GM19239 (cell line): ENCODE measurements around the gene TBC1D23.
"Not testable (repeated sequence)": the region's sequence is repeated elsewhere in the genome, so short reads cannot be mapped to it uniquely, and the experiment has no call there.

Experiments used
- DNase-seq: peaks from one replicate; pipeline ENCODE4 v3.0.0; 2011; ENCODE audit warnings: low spot score; ENCODE audit not compliant: insufficient read length
- FAIRE-seq: peaks from 2 replicates; lab custom pipeline; 2011; peaks lifted over from hg19 to GRCh38; lab: Jason Lieb, UNC

Gene TBC1D23

GRCh38 chr3:100254168-100254777 lies 6.5 kb upstream of the TBC1D23 start:
- DNase-seq (peak; percentile 13), FAIRE-seq (peak; percentile 91)

- no peak for DNase-seq
- FAIRE-seq = no peak
These were observed 4.1 kb upstream of the TBC1D23 start for GRCh38 chr3:100256731-100257151.

GRCh38 chr3:100257586-100257985 lies 3.2 kb upstream of the TBC1D23 start:
- FAIRE-seq (peak; percentile 31), DNase-seq (no peak)

- no peak for DNase-seq
- FAIRE-seq = no peak
These were observed 609 bp upstream of the TBC1D23 start for GRCh38 chr3:100260081-100260684.

- peak; percentile 69 for FAIRE-seq
- DNase-seq = no peak
These were observed 702 bp downstream of the TBC1D23 start for GRCh38 chr3:100261485-100261903.

GRCh38 chr3:100262925-100263324 lies 2.1 kb downstream of the TBC1D23 start:
- not testable (repeated sequence) for FAIRE-seq, DNase-seq

GRCh38 chr3:100263583-100263982 lies 2.8 kb downstream of the TBC1D23 start:
- no peak for DNase-seq
- no peak for FAIRE-seq

- no peak for DNase-seq
- no peak for FAIRE-seq
These were observed 3.5 kb downstream of the TBC1D23 start for GRCh38 chr3:100264242-100264641.

- DNase-seq (no peak), FAIRE-seq (no peak)
These were observed 4.2 kb downstream of the TBC1D23 start for GRCh38 chr3:100265016-100265415.

- no peak for FAIRE-seq
These were observed 5.7 kb downstream of the TBC1D23 start for GRCh38 chr3:100266531-100266930.

GRCh38 chr3:100268156-100268555 lies 7.4 kb downstream of the TBC1D23 start:
- DNase-seq (no peak), FAIRE-seq (no peak)

More at GRCh38 chr3:100266531-100266930, 5.7 kb downstream of the TBC1D23 start:
- no peak for DNase-seq

- no peak for FAIRE-seq
- DNase-seq = no peak
These were observed 8.2 kb downstream of the TBC1D23 start for GRCh38 chr3:100269001-100269400.

- no peak for DNase-seq
- peak; percentile 62 for FAIRE-seq
These were observed 8.8 kb downstream of the TBC1D23 start for GRCh38 chr3:100269410-100270214.

- FAIRE-seq = no peak
These were observed 9.4 kb downstream of the TBC1D23 start for GRCh38 chr3:100270215-100270583.

GRCh38 chr3:100271522-100271921 lies 10.7 kb downstream of the TBC1D23 start:
- DNase-seq (no peak), FAIRE-seq (no peak)

More at GRCh38 chr3:100270215-100270583, 9.4 kb downstream of the TBC1D23 start:
- DNase-seq = no peak

GRCh38 chr3:100272797-100273611 lies 12.2 kb downstream of the TBC1D23 start:
- not testable (repeated sequence) for FAIRE-seq, DNase-seq

GRCh38 chr3:100274361-100274760 lies 13.6 kb downstream of the TBC1D23 start:
- no peak for DNase-seq
- peak; percentile 72 for FAIRE-seq

GRCh38 chr3:100277255-100277800 lies 16.5 kb downstream of the TBC1D23 start:
- FAIRE-seq (peak; percentile 56), DNase-seq (no peak)

- DNase-seq = no peak
- FAIRE-seq = peak; percentile 26
These were observed 18.1 kb downstream of the TBC1D23 start for GRCh38 chr3:100278910-100279309.
